Liver (tissue), 9 donors: ENCODE data around the gene DCUN1D2. TPM values are rescaled to one million over a fixed set of nuclear protein-coding genes. Genes with fewer than 3 reads are reported as not detected.

Experiments used
- DNase-seq: peaks from one replicate; pipeline ENCODE4 v3.0.0-alpha.2; 2017; ENCODE audit warnings: low spot score
- H3K27ac ChIP-seq, 2 donors: one replicate each; pipeline ENCODE4 v1.7.0; 2013; ENCODE audit warnings: inconsistent platforms in 2 of 2, low read length in 2 of 2, control low read depth in 1 of 2, low read depth in 1 of 2, mild to moderate bottlenecking in 1 of 2
- H3K27me3 ChIP-seq, 4 donors: one replicate each; pipeline versions ENCODE4 v1.6.1 to v1.7.0; 2013; ENCODE audit warnings: low read length in 3 of 4, inconsistent platforms in 1 of 4, mild to moderate bottlenecking in 1 of 4, moderate library complexity in 1 of 4; ENCODE audit not compliant: control insufficient read depth in 4 of 4, insufficient read depth in 4 of 4
- H3K36me3 ChIP-seq, 4 donors: one replicate each; pipeline versions ENCODE4 v1.6.1 to v1.7.0; 2013; ENCODE audit warnings: low read length in 3 of 4, mild to moderate bottlenecking in 3 of 4, low read depth in 1 of 4, moderate library complexity in 1 of 4; ENCODE audit not compliant: control insufficient read depth in 4 of 4, insufficient read depth in 3 of 4
- H3K4me1 ChIP-seq, 4 donors: one replicate each; pipeline versions ENCODE4 v1.6.1 to v1.7.0; 2013; ENCODE audit warnings: low read length in 3 of 4, mild to moderate bottlenecking in 3 of 4, moderate library complexity in 1 of 4; ENCODE audit not compliant: control insufficient read depth in 4 of 4, insufficient read depth in 4 of 4
- H3K4me3 ChIP-seq, 3 donors: one replicate each; pipeline versions ENCODE4 v1.6.1 to v1.7.0; 2013; ENCODE audit warnings: low read length in 3 of 3, control low read depth in 1 of 3, low read depth in 1 of 3, mild to moderate bottlenecking in 1 of 3
- H3K9ac ChIP-seq, 2 donors: one replicate each; pipeline ENCODE4 v1.7.0; 2013; ENCODE audit warnings: low read length in 2 of 2, mild to moderate bottlenecking in 2 of 2, moderate library complexity in 2 of 2, control low read depth in 1 of 2, low read depth in 1 of 2
- H3K9me3 ChIP-seq, 4 donors: one replicate each; pipeline versions ENCODE4 v1.6.1 to v1.7.0; 2013; ENCODE audit warnings: low read length in 3 of 4; ENCODE audit not compliant: control insufficient read depth in 4 of 4
- EGR1 ChIP-seq, 2 donors: IDR thresholded peaks; 2 replicates each; pipeline ENCODE4 v1.6.1; 2016 to 2018; ENCODE audit warnings: antibody characterized with exemption in 2 of 2, low read depth in 2 of 2
- FOXA2 ChIP-seq: IDR thresholded peaks from 2 replicates; pipeline ENCODE4 v1.6.1; 2016; ENCODE audit warnings: antibody characterized with exemption
- GABPA ChIP-seq, 2 donors: IDR thresholded peaks in 1 of 2; conservative IDR thresholded peaks in 1 of 2; 2 replicates each; pipeline ENCODE4 v1.6.1; 2016; ENCODE audit warnings: antibody characterized with exemption in 2 of 2, mild to moderate bottlenecking in 1 of 2, moderate library complexity in 1 of 2
- HNF4A ChIP-seq, 2 donors: conservative IDR thresholded peaks; 2 replicates each; pipeline ENCODE4 v1.6.1; 2016; ENCODE audit warnings: antibody characterized with exemption in 2 of 2, mild to moderate bottlenecking in 2 of 2
- HNF4G ChIP-seq: IDR thresholded peaks from 2 replicates; pipeline ENCODE4 v1.6.1; 2016; ENCODE audit warnings: antibody characterized with exemption
- JUND ChIP-seq, 2 donors: IDR thresholded peaks; 2 replicates each; pipeline ENCODE4 v1.6.1; 2016; ENCODE audit warnings: antibody characterized with exemption in 2 of 2
- NR2F2 ChIP-seq: IDR thresholded peaks from 2 replicates; pipeline ENCODE4 v1.6.1; 2016; ENCODE audit warnings: antibody characterized with exemption
- RXRA ChIP-seq, 2 donors: IDR thresholded peaks; 2 replicates each; pipeline ENCODE4 v1.6.1; 2017 to 2018; ENCODE audit warnings: antibody characterized with exemption in 2 of 2, mild to moderate bottlenecking in 1 of 2
- SP1 ChIP-seq: IDR thresholded peaks from 2 replicates; pipeline ENCODE4 v1.6.1; 2018; ENCODE audit warnings: antibody characterized with exemption, mild to moderate bottlenecking
- TAF1 ChIP-seq: conservative IDR thresholded peaks from 2 replicates; pipeline ENCODE4 v1.6.1; 2016; ENCODE audit warnings: antibody characterized with exemption, mild to moderate bottlenecking
- YY1 ChIP-seq: IDR thresholded peaks from 2 replicates; pipeline ENCODE4 v1.6.1; 2016; ENCODE audit warnings: antibody characterized with exemption, mild to moderate bottlenecking
- WGBS: extraction: QIAGEN DNeasy Blood & Tissue Kit; methylation state at CpG from one replicate; pipeline ENCODE4 v1.1.7; 2013; 5-methylcytosine and 5-hydroxymethylcytosine counted together
- polyA plus RNA-seq, 2 donors: library from polyadenylated mRNA; stranded (reverse) in 1 of 2; unstranded in 1 of 2; fragments of 200-250 nt in 1 of 2; fragments of >200 nt in 1 of 2; fragmentation: Nextera tagmentation in 1 of 2; extraction: Ambion mirVana in 1 of 2; gene quantifications; one replicate each; pipeline versions ENCODE4 v1.2.1 to v1.2.3, GENCODE V29; 2013 to 2015
- total RNA-seq, 2 donors: library from RNA; depleted of rRNA; stranded (reverse); fragments of >200 nt; gene quantifications; one replicate each; pipeline ENCODE4 v1.2.3, GENCODE V29; 2014
- TF ChIP-seq, protein P1 (sequence below): IDR thresholded peaks from 2 replicates; pipeline ENCODE4 v1.6.1; 2016; ENCODE audit warnings: antibody characterized with exemption, mild to moderate bottlenecking
- TF ChIP-seq, protein P2 (sequence below): IDR thresholded peaks from 2 replicates; pipeline ENCODE4 v1.6.1; 2016; ENCODE audit warnings: antibody characterized with exemption
- TF ChIP-seq, protein P3 (sequence below): IDR thresholded peaks from 2 replicates; pipeline ENCODE4 v1.6.1; 2016; ENCODE audit warnings: antibody characterized with exemption
- TF ChIP-seq, protein P4 (sequence below): fragments of 150-350 bp; IDR thresholded peaks from 2 replicates; pipeline ENCODE4 v1.5.1; 2017; ENCODE audit warnings: improper control_type of control experiment, low read depth, low read length; ENCODE audit not compliant: missing input control
- TF ChIP-seq, protein P5 (sequence below): IDR thresholded peaks from 2 replicates; pipeline ENCODE4 v1.6.1; 2016; ENCODE audit warnings: antibody characterized with exemption
- donor health status: healthy.
- donor health status: healthy.
- donor health status: healthy.
- donor health status: healthy.
- donor health status: healthy.

Gene DCUN1D2
- total and polyA plus RNA-seq, 4 donors: 4.0 to 13.1 (median 5.5) TPM

DNA sequence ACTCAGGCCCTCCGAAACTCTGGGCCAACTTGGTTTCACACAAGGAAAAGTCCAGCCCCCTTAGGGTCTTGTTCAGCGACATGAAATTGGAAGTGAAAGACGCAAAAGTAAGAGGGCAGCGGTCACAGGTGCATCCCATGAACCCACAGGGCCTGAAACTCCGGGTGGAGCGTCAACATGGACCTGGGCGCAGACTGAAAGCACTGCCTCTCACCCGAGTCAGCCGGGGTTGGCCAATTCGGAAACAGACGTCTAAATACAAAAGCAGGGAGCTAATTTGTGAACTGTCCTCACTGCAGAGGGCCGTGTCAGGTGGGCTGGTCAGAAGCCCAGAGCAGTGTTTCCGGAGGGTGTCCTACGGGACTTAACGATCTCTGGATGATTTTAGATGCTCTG is 63.9 kb downstream of the DCUN1D2 start:
- H3K36me3 ChIP-seq: no peaks in the 10 kb centered on the region
- H3K4me1 ChIP-seq: no peaks in the 10 kb centered on the region
- no peaks in the 10 kb centered on the region for H3K9me3 ChIP-seq
- no peak overlapping the region for H3K4me3 ChIP-seq
- no peak overlapping the region for H3K9ac ChIP-seq
- H3K27ac ChIP-seq: no peak overlapping the region
- no peak for DNase-seq
- 95% methylated on average over 15 of the region's 15 CpGs for WGBS
- no peaks in the 10 kb centered on the region for H3K27me3 ChIP-seq
- TF ChIP-seq YY1 (no peak), RXRA (IDR thresholded peaks at IDR 0.05) (no peak), SP1 (no peak), FOXA2 (no peak), NR2F2 (no peak), HNF4G (no peak), JUND (IDR thresholded peaks at IDR 0.05) (no peak), EGR1 (IDR thresholded peaks at IDR 0.05; ENCODE audit: low read depth in 2 of 2) (no peak), GABPA (IDR thresholded peaks at IDR 0.05 in 1 of 2, conservative IDR thresholded peaks at IDR 0.05 in 1 of 2) (no peak), TAF1 (no peak), HNF4A (conservative IDR thresholded peaks at IDR 0.05) (no peak)
- TF ChIP-seq, protein P1, sequence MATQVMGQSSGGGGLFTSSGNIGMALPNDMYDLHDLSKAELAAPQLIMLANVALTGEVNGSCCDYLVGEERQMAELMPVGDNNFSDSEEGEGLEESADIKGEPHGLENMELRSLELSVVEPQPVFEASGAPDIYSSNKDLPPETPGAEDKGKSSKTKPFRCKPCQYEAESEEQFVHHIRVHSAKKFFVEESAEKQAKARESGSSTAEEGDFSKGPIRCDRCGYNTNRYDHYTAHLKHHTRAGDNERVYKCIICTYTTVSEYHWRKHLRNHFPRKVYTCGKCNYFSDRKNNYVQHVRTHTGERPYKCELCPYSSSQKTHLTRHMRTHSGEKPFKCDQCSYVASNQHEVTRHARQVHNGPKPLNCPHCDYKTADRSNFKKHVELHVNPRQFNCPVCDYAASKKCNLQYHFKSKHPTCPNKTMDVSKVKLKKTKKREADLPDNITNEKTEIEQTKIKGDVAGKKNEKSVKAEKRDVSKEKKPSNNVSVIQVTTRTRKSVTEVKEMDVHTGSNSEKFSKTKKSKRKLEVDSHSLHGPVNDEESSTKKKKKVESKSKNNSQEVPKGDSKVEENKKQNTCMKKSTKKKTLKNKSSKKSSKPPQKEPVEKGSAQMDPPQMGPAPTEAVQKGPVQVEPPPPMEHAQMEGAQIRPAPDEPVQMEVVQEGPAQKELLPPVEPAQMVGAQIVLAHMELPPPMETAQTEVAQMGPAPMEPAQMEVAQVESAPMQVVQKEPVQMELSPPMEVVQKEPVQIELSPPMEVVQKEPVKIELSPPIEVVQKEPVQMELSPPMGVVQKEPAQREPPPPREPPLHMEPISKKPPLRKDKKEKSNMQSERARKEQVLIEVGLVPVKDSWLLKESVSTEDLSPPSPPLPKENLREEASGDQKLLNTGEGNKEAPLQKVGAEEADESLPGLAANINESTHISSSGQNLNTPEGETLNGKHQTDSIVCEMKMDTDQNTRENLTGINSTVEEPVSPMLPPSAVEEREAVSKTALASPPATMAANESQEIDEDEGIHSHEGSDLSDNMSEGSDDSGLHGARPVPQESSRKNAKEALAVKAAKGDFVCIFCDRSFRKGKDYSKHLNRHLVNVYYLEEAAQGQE: no peak
- TF ChIP-seq, protein P2, sequence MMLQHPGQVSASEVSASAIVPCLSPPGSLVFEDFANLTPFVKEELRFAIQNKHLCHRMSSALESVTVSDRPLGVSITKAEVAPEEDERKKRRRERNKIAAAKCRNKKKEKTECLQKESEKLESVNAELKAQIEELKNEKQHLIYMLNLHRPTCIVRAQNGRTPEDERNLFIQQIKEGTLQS: no peak
- TF ChIP-seq, protein P3, sequence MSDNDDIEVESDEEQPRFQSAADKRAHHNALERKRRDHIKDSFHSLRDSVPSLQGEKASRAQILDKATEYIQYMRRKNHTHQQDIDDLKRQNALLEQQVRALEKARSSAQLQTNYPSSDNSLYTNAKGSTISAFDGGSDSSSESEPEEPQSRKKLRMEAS: no peak
- TF ChIP-seq, protein P4, sequence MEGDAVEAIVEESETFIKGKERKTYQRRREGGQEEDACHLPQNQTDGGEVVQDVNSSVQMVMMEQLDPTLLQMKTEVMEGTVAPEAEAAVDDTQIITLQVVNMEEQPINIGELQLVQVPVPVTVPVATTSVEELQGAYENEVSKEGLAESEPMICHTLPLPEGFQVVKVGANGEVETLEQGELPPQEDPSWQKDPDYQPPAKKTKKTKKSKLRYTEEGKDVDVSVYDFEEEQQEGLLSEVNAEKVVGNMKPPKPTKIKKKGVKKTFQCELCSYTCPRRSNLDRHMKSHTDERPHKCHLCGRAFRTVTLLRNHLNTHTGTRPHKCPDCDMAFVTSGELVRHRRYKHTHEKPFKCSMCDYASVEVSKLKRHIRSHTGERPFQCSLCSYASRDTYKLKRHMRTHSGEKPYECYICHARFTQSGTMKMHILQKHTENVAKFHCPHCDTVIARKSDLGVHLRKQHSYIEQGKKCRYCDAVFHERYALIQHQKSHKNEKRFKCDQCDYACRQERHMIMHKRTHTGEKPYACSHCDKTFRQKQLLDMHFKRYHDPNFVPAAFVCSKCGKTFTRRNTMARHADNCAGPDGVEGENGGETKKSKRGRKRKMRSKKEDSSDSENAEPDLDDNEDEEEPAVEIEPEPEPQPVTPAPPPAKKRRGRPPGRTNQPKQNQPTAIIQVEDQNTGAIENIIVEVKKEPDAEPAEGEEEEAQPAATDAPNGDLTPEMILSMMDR: no peak
- TF ChIP-seq, protein P5, sequence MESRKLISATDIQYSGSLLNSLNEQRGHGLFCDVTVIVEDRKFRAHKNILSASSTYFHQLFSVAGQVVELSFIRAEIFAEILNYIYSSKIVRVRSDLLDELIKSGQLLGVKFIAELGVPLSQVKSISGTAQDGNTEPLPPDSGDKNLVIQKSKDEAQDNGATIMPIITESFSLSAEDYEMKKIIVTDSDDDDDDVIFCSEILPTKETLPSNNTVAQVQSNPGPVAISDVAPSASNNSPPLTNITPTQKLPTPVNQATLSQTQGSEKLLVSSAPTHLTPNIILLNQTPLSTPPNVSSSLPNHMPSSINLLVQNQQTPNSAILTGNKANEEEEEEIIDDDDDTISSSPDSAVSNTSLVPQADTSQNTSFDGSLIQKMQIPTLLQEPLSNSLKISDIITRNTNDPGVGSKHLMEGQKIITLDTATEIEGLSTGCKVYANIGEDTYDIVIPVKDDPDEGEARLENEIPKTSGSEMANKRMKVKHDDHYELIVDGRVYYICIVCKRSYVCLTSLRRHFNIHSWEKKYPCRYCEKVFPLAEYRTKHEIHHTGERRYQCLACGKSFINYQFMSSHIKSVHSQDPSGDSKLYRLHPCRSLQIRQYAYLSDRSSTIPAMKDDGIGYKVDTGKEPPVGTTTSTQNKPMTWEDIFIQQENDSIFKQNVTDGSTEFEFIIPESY: no peak
